Umbilical cord (tissue), 2 donors: ENCODE results near the gene GMIP. TPM values are rescaled to one million over a fixed set of nuclear protein-coding genes. Genes with fewer than 3 reads are reported as not detected.
A peak's percentile ranks its signal among the peaks of the same experiment; 100 is the strongest.

Experiments used
- DNase-seq: peaks from one replicate; pipeline ENCODE4 v3.0.0-alpha.2; 2015; ENCODE audit warnings: low spot score
- total RNA-seq: library from RNA; depleted of rRNA; stranded (reverse); fragments of >200 nt; gene quantifications from one replicate; pipeline ENCODE4 v1.2.3, GENCODE V29; 2014; ENCODE audit warnings: low replicate concordance; ENCODE audit not compliant: insufficient read depth

GMIP gene
- total RNA-seq, 1 donor from 2014 or later: 7.5 TPM

DNA sequence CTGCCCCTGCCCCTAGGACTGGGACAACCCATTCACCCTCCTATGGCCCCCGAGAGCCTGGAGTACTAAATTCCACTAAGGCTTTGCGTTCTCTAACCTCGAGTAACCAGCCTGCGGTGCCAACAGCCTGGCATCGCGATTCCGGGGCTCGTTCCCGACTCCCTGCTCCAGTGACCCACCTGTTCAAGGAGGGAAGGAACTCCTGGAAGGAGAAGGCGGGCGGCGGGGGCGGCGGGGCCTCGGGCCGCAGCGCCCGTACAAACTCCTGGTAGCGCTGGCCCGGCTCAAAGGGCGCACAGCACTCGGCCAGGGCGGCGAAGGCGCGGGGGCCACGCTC lies 6.3 kb downstream of the GMIP start:
- no peak for DNase-seq

GRCh38 chr19:19636573-19637185 lies 6.8 kb downstream of the GMIP start:
- no peak for DNase-seq

- no peak for DNase-seq
Measured at GRCh38 chr19:19635313-19635702, 8.1 kb downstream of the GMIP start.

GRCh38 chr19:19634516-19635312 lies 8.7 kb downstream of the GMIP start:
- no peak for DNase-seq

DNA sequence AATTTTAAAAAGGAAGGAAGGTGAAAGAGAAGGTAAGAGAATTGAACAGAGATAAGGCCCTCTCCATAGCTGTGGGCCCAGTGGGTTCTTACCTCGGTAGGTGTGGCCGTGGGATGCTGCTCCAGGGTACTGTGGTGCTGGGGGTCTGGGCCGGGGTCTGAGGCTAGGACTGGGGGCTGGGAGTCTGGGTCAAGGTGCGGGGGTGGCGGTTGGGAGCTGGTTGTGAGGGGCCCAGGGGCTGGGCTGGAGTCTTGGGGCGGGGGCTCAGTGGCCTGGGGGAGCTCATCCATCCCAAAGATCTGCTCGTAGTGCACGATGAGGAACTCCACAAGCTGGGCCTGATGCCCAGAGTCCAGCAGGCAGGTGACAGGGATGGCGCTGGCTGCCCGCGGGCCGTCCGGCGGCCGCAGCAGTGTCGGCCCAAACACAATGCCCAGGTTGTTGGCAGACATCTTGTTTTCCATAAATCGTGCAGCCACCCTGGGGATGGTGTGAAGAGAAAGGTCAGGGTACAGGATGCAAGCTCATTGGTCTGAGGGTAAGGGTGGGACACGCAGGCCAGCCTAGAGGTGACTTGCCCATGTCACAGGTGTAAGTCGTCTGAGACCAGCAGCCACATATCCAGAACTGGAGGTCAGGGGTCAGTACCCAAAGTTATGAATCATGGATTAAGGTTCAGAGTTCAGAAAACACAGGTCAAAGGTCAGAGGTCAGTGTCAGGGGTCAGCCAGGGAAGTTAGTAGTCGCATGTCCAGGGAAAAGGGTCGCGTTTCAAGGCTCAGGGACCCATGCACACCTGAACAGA lies 9.5 kb downstream of the GMIP start:
- no peak for DNase-seq

DNA sequence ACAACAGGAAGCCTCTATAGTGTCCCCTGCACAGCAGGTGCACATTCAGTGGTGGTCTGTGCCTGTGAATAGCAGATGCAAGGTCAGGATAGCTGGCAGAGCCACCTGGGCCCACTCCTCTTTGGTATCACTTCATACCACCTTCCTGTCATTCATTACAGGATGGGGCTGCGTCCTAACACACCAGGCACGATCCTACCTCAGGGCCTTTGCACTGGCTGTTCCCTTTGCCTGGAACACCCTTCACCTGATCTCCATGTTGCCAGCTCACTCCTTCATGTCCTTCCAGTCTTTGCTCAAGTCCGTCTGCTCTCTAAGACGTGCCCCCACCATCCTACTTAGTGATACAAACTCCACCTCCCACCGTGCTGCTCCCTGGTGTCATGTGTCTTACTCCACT lies 10.8 kb downstream of the GMIP start:
- DNase-seq: no peak

GRCh38 chr19:19631346-19631745 lies 12.1 kb downstream of the GMIP start:
- no peak for DNase-seq

DNA sequence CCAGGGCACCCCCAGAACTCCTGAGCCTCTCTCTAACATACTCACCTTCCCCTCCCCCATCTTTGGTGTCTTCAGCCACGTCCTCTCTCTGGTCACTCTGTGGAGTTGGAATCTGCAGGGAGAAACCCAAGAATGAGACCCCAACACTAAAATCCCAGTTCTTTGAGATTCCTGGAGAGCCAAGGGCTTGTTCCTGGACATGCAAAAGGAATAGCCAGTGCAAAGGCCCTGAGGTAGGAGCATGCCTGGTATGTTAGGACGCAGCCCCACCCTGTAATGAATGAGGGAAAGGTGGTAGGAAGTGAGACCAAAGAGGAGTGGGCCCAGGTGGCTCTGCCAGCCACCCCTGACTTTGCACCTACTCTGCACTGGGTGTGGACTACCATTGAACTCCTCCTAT lies 13.0 kb downstream of the GMIP start:
- no peak for DNase-seq

GRCh38 chr19:19630062-19630414 lies 13.4 kb downstream of the GMIP start:
- DNase-seq: no peak

DNA sequence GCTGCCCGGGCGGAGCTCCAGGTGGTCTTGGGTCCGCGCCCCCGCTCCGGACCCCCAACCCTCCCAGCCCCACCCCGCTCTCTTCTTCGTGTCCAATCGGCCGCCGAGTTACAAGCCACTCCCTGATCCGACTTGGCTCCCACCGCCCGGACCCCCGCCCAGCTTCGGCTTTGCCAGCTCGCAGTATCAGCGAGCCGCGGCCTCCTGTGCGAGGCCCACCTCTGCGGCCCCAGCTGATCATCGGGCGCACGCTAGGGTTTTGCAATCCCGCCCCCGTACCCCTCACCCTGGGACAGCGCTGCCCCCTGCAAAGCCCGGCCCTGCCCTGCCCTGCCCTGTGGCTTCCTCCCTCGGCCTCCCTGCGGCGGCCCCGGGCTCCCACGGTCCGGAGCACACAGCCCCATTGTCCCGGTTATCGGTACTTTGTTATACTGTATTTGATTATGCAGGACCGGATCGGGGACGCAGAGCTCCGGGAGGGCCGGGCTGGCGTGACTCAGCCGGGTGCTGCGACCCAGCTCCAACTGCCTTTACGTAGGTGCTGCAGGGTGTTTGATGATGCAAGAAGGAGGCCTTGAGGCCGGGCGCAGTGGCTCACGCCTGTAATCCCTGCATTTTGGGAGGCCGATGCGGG lies 14.8 kb downstream of the GMIP start:
- DNase-seq: no peak

DNA sequence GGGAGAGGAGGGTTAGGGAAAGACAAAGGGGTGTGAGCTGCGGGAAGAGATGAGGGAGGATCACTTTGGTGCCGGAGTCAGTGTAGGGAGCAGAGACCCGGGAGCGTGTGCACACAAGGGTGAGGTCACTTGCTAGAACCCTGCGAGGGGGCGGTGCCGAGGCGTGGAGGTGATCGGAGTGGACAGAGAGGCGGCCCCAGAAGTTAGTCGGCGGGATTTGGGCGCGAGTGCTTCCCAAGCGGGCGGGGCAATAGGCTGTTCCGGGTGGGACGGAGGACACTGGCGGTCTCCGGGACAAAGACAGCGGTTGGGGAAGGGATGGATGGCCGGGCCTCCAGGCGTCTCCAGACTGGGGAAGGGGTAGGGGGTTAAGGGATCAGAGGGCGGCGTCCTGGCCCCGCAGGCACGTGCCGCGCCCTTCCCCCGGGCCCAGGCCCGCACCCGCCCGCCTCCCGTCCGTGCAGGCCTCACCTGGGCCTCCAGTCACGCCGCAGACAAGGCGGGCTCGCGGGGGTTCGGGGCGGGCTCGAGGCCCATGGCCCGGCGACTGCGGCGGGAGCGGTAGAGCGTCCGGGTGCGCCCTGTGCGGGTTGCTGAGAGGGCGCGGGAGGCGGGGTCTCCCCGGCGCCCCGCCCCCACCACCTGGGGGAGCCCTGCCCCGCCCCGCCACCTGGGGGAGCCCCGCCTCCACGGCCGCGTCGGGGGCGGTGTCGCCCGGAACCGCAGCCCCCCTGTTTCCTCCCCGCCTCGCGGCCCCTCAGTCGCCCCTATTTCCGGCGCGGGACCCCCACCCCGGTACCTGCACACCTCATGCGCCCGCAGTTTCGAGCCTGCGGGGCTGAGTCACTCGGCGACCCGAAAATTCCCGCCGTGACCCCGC lies 15.6 kb downstream of the GMIP start, which contains the start of gene LPAR2:
Gene LPAR2, minus strand, starts transcription at position 600 of the 880 bp plus-strand sequence. CDS start 945 bp downstream, outside the sequence.
- DNase-seq: no peak

DNA sequence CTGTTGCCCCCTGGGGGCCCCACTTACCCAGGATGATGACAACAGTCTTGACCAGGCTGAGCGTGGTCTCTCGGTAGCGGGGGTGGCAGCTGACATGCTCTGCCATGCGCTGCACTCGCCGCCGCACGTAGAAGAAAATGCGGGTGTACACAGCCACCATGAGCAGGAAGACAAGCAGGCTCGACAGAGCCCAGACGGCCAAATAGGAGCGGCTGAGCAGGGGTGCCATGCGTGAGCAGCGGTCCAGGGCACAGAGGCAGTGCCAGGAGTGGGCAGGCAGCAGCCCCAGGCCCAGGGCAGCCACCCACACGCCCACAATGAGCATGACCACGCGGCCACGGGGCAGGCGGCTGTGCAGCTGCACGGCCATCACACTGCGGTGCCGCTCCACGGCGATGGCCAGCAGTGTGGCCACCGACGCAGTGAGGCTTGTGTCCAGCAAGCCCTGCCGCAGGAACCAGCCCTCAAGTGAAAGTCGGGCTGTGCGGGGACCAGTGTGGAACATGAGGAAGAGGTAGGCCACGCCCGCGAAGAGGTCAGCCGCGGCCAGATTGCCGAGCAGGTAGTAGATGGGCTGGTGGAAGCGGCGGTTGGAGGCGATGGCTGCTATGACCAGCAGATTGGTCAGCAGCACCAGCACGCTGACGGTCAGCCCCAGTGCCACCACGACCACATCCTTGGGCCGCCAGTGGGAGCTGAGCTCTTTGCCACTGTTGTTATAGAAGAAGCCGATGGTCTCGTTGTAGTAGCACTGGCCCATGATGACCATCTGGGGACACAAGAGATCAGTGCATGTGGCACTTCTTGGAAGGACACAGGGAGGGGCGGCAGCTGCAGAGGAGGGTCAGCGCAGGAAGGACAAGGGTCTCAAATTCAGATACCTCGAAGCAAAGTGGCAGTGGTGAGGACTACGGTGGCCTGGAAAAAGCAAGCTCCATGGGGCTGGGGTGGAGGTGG lies 16.7 kb downstream of the GMIP start:
- DNase-seq: no peak

GRCh38 chr19:19624032-19624570 lies 19.4 kb downstream of the GMIP start:
- no peak for DNase-seq

DNA sequence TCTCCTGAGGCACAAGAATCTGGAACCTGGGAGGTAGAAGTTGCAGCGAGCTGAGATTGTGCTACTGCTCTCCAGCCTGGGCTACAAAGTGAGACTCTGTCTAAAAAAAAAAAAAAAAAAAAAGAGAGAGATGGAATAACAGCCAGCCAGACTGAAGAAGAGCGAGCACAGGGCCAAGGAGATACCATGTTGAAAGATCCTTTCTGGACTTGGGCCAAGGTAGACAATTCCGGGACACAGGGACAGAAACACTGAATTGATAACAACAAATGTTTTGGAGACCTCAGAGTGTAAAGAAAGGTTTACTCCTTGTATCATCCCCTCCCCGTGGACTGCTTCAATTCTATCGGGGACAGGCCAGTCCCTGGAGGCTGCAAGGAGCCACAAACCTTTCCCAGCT lies 20.1 kb downstream of the GMIP start:
- no peak for DNase-seq

DNA sequence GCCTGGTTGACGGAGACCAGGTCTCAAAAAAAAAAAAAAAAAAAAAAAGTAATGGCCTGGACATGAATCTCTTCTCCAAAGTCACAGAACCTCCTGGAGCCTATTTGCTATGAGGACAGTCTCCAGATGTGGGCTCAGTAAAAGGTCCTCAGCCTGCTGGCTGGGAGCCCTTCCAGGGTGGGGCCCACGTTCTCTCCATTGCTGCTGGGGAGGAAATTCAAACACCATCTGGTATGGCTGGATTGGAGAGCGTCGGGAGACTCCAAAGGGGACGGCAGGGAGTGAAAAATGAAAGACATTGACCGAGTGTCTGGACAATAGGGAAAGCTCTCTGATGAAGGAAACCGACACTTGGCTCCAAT lies 23.6 kb downstream of the GMIP start:
- DNase-seq: no peak

DNA sequence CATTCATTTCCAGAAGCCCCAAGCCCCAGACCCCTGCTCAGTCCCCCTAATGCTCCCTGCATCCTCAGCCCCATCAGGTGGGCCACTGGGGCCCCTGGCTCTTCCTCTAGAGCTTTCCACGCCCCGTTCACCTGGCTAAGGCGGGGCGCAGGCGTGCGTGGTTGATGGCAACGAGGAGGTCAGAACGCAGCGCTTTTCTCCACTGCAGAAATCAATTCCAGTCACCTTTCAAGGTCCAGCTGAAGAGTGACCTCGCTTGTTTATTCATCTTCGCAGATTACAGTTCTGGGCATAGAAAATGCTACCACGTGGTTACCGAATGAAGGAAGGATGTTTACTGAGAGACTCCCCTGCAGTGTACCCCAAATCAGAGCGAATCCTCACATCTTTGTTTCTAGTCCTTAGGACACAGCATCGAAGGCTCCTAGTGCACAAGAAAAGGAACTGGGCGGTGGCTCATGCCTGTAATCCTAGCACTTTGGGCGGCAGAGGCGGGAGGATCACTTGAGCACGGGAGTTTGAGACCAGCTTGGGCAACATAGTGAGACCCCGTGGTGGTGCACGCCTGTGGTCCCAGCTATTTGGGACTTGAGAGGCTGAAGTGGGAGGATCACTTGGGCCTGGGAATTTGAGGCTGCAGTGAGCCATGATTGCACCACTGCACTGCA lies 24.1 kb downstream of the GMIP start:
- no peak for DNase-seq

DNA sequence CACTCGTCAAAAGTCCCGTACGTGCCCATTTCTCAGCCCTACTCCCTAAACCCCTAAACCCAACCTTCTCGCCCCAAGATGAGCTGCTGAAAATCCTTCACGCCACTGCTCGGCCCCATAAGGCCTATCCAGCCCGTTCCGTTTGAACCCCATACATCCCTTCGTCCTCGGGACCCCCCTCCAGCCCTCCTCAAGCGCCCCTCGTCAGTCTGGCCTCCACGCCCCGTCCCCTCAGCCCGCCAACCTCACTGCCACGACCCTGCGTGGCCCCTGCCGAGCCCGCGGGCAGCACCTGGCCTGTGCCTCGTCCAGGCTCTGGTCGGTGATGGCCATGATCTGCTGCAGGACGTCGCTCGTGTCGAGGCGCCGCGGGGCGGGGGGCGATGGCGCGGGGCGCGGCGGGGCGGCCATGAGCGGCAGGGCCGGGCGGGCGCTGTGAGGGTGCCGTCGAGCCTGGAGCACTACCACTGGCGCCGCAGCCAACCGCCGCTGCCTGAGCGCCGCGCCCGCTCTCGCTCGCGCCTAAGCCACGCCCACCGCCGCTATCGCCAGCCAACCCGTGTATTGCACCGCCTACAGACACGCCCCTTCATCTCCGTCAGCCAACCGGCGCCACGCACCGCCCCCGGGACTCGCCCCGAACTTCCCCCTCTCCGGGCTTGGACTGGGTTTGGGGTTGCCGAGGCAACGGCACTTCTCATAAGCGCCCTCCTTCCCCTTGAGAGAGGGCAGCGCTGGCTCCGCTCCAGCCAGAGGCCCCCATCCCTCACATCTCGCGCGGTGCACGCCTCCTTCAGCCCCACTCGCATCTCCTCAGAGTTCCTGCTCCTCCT lies 25.0 kb downstream of the GMIP start, which contains the start of gene PBX4:
Gene PBX4, minus strand, starts transcription at position 469 of the 833 bp plus-strand sequence. Its CDS starts 58 bp downstream, at position 411.
- peak; percentile 98 for DNase-seq

DNA sequence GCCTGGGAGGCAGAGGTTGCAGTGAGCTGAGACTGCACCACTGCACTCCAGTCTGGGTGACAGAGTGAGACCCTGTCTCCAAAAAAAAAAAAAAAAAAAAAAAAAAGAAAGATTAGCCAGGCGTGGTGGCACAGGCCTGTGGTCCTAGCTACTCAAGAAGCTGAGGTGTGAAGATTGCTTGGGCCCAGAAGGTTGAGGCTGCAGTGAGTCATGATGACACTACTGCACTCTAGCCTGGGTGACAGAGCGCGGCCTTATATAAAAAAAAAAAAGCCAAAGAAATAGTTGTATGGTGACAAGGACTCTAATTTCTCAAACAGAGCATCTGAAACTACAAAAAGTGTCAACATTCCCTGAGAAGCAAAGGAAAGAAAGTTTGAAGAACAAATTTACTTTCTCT lies 28.4 kb downstream of the GMIP start:
- DNase-seq: no peak
